ENCODE results near the gene ZBTB5.
"Not testable (repeated sequence)": the region's sequence is repeated elsewhere in the genome, so short reads cannot be mapped to it uniquely, and the experiment has no call there.

Gene ZBTB5, protein sequence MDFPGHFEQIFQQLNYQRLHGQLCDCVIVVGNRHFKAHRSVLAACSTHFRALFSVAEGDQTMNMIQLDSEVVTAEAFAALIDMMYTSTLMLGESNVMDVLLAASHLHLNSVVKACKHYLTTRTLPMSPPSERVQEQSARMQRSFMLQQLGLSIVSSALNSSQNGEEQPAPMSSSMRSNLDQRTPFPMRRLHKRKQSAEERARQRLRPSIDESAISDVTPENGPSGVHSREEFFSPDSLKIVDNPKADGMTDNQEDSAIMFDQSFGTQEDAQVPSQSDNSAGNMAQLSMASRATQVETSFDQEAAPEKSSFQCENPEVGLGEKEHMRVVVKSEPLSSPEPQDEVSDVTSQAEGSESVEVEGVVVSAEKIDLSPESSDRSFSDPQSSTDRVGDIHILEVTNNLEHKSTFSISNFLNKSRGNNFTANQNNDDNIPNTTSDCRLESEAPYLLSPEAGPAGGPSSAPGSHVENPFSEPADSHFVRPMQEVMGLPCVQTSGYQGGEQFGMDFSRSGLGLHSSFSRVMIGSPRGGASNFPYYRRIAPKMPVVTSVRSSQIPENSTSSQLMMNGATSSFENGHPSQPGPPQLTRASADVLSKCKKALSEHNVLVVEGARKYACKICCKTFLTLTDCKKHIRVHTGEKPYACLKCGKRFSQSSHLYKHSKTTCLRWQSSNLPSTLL

DNA sequence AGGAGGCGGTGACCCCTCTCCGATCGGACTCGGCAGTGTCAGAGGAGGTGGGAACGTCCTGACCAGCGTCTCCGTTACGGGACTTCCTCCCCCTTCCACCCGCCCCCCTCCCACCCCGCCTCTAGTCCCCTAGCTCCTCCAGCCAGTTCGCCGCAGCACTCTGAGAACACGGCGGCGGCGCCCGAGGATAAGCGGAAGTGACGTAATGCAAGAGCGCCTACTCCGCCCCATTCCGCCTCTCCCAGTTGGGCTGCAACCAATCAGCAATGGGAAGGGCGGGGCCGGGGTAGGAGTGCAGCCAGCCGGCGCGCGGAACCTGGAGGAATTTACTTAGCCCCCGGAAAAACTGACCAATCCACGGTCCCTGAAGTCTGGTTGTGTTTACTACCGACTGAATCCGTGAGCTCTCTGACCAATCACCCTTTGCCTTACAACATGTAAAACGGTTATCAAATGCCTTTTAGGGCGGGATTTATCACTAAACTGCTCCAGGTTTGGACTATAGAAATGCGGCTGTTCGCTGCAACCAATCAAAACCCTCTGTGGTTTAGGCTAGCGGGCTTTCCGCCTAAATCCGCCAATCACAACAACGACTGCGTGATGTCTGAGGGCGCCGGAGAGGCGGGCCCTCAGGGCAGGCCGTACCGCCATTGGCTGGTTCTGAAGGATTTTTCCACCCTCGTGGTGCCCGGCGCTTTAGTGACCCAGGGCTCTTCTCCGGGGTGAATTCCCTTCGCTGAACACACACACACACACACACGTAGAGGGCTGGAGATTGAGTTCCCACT is at the start of gene ZBTB5:
ZBTB5 (minus strand) TSS at position 202 of the 788 bp plus-strand sequence. CDS start 22,899 bp downstream, outside the sequence.
- DNase-seq: peak; percentile 99

- no peak for DNase-seq
Measured at GRCh38 chr9:37514999-37515398, 49.7 kb upstream of the ZBTB5 start.

DNA sequence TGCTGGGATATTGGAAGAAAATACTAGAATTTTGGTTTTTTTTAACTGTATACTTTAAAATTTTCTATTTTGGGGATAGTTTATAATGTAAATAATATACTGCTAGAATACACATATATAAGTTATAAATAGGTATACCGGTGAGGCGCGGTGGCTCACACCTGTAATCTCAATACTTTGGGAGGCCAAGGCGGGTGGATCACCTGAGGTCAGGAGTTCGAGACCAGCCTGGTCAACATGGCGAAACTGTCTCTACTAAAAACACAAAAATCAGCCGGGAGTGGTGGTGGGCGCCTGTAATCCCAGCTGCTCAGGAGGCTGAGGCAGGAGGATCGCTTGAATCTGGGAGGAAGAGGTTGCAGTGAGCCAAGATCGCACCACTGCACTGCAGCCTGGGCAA is 49.2 kb upstream of the ZBTB5 start:
- DNase-seq: not testable (repeated sequence)

DNA sequence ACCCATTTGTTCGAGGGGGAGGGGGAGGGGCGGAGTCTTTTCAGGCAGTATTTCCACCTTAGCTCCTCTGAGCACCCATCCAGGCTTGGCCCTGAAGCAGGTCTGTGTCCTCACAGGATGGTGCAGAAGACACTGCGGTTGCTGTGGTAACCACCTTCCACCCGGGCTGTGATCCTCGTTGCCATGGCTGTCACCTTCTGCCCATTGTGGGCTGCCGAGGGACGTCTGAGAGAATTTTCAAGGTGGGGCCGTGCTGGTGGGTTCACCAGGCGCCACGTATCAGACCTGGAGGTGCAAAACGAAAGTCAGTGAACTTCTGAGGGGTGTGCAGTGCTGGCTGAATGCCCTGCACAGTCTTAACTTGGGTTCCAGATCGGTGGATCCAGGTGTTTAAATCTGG is 47.2 kb upstream of the ZBTB5 start:
- no peak for DNase-seq

GRCh38 chr9:37511016-37512010 is 46.1 kb upstream of the ZBTB5 start:
- no peak for DNase-seq

GRCh38 chr9:37510053-37510452 is 44.8 kb upstream of the ZBTB5 start:
- not testable (repeated sequence) for DNase-seq

DNA sequence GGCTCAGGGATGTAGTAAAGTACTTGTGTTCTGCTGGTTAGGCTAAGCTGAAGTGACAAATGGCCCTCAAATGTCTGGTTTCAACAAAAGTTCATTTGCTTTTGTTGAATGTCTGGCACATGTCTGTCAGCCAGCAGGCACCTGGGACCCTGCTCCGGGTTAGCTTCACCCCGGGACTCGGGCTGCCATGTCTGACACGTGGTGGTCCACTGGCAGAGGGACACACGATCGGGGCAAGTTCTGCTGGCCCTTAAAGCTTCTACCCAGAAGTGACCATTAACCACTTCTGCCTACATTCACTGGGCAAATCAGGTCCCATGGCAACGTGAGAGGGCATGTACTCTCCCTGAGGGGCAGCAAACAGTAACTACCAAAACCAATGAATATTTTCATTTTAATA is 44.3 kb upstream of the ZBTB5 start:
- DNase-seq: no peak

DNA sequence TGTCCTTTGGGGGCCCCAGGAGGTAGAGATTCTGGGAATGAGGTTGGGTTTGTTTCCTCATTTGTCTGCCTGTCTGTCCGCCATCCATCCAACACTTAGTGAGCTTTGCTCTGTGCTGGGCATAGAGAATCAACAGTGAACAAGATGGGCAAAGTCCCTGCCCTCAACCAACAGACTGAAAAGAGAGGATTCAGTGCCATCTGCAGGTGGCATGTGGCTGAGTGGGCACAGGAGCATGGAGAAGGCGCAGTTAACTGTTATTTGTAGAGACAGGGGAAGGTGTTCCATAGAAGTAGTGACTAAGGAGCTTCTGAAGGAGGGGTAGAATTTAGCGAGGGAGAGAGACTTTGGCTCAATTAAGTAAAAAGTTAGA is 43.6 kb upstream of the ZBTB5 start:
- DNase-seq: no peak

GRCh38 chr9:37508135-37508833 is 43.0 kb upstream of the ZBTB5 start:
- no peak for DNase-seq

DNA sequence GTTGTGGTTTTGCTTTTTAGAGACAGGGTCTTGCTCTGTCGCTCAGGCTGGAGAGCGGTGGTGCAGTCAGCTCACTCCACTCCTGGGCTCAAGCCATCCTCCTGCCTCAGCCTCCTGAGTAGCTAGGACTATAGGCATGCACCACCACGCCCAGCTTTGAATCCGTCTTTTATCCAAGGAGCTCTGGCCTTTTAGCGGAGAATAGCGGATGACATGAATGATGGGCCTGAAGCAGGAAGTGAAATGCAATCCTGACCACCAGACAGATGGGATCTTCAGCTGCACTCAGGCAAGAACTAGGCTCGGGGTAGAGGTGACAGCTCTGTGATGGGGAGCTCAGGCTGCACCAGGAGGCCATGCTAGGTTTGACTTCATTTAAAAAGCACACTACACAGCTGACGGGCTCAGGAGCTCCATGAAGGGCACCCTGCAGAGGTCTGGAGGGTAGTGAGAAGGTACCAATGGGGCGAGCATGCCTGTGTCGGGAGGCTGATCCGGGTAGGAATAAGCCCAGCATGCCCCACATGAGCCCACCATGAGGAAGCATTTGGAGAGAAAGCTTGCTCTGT is 42.4 kb upstream of the ZBTB5 start:
- DNase-seq: no peak

- DNase-seq: no peak
Measured at GRCh38 chr9:37504605-37505004, 39.4 kb upstream of the ZBTB5 start.

- no peak for DNase-seq
Measured at GRCh38 chr9:37503736-37504135, 38.5 kb upstream of the ZBTB5 start.

GRCh38 chr9:37501957-37502596 is 36.8 kb upstream of the ZBTB5 start:
- no peak for DNase-seq

GRCh38 chr9:37499297-37499696 is 34.0 kb upstream of the ZBTB5 start:
- DNase-seq: no peak

- DNase-seq: no peak
Measured at GRCh38 chr9:37498457-37498856, 33.2 kb upstream of the ZBTB5 start.

DNA sequence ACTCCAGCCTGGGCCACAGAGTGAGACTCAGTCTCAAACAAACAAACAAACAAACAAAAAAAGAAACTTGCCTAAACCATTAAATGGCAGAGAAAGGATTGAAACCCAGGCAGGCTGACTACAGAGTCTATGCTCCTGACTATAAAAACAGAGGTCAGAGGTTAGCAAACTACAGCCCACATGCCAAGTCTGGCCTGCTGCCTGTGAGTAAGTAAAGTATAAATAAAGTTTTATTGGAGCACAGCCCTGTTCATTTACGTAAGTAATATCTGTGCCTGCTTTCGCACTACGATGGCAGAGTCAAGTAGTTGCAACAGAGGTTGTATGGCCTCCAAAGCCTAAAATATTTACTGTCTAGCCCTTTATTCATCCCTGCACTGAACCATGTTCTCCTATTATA is 32.1 kb upstream of the ZBTB5 start:
- DNase-seq: no peak

- DNase-seq: no peak
Measured at GRCh38 chr9:37496020-37496419, 30.8 kb upstream of the ZBTB5 start.

GRCh38 chr9:37495571-37495970 is 30.3 kb upstream of the ZBTB5 start:
- no peak for DNase-seq

GRCh38 chr9:37491939-37492338 is 26.7 kb upstream of the ZBTB5 start:
- no peak for DNase-seq

DNA sequence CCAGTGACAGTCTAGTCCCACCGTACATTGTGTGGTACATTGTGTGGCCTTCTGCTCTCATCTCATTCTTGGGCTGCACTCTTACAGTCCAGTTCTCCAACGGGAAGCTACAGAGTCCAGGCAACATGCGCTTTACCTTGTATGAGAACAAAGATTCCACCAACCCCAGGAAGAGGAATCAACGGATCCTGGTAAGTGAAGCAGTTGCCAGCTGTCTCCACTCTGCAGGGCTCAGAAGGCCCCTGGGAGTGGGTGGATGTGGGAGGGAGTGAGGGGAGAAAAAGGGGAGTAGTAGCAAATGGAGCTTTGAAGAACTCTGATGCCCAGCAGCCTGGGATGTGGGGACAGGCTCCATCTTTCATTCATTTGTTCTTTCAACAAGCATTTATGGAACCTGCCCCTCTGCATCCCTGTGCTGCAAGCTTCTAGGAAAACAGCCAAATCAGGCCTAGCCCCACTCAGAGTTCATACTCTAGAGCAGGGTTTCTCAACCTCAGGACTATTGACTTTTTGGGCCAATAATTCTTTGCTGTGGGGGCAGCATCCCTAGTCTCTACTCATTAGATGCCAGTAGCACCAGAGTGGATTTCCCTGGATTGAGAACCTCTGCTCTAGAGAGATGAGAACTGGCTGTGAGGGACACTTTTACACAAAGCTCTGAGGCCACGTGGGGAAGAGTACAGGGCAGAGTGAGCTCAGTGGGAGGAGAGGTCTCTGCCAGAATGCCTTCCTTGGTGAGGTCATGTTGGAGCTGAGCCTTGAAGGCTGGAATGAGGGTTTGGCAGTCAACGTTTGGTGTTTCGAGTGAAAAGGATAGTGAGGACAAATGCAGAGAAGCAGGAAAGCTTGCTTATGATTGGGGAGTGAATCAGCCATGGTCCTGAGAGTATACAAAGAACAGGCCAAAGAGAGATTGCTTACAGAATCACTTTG is 21.6 kb upstream of the ZBTB5 start:
- DNase-seq: no peak
